ENCODE data around the gene RGS3. TPM values are rescaled to one million over a fixed set of nuclear protein-coding genes. Genes with fewer than 3 reads are reported as not detected.
A peak's percentile ranks its signal among the peaks of the same experiment; 100 is the strongest.

Gene RGS3
- total RNA-seq, 2 donors from 2014 or later = 25.7 to 96.9 TPM

- H3K27ac ChIP-seq = peak overlapping the region in 3 of 4 donors; percentile 46 to 52 (median 51)
Observed at GRCh38 chr9:113589407-113589806, 125.9 kb downstream of the RGS3 start.

GRCh38 chr9:113589890-113590289 is 126.4 kb downstream of the RGS3 start:
- Histone ChIP-seq H3K27ac (peak overlapping the region in 3 of 4 donors; percentile 46 to 52 (median 51)), H3K4me1 (peaks cover 66% of the 10 kb centered on the region), H3K27me3 (no peaks in the 10 kb centered on the region), H3K36me3 (replicated peaks in 1 of 2; ENCODE audit: insufficient read depth in 1 of 2, low read depth in 2 of 2) (no peaks in the 10 kb centered on the region), H3K4me3 (no peak overlapping the region), H3K9me3 (no peaks in the 10 kb centered on the region)
- TF ChIP-seq, protein P1, sequence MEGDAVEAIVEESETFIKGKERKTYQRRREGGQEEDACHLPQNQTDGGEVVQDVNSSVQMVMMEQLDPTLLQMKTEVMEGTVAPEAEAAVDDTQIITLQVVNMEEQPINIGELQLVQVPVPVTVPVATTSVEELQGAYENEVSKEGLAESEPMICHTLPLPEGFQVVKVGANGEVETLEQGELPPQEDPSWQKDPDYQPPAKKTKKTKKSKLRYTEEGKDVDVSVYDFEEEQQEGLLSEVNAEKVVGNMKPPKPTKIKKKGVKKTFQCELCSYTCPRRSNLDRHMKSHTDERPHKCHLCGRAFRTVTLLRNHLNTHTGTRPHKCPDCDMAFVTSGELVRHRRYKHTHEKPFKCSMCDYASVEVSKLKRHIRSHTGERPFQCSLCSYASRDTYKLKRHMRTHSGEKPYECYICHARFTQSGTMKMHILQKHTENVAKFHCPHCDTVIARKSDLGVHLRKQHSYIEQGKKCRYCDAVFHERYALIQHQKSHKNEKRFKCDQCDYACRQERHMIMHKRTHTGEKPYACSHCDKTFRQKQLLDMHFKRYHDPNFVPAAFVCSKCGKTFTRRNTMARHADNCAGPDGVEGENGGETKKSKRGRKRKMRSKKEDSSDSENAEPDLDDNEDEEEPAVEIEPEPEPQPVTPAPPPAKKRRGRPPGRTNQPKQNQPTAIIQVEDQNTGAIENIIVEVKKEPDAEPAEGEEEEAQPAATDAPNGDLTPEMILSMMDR (IDR thresholded peaks at IDR 0.05) = peak in 5 of 7 experiments; percentile 37 to 62 (median 49)
- no peak for TF ChIP-seq POLR2A (IDR thresholded peaks at IDR 0.05)
- ATAC-seq (no peak), DNase-seq (no peak)
- intact Hi-C loops (cut with DNase I) = loop anchor here (5.0 kb wide), 2 partner anchors 67 to 143 kb away; no protein-coding TSS in a partner anchor
- WGBS, 2 donors = 26 to 50% methylated on average over 3 of the region's 3 CpGs

More at GRCh38 chr9:113589407-113589806, 125.9 kb downstream of the RGS3 start:
- peak in 1 of 4 donors; percentile 49 for DNase-seq
- no peak for ATAC-seq
- intact Hi-C loops (cut with DNase I) = loop anchor here (5.0 kb wide), 1 partner anchor 142 kb away; no protein-coding TSS in a partner anchor
- H3K4me3 ChIP-seq = no peak overlapping the region
- H3K36me3 ChIP-seq (replicated peaks in 1 of 2; ENCODE audit: insufficient read depth in 1 of 2, low read depth in 2 of 2) = peaks cover 0 to 1% of the 10 kb centered on the region in 2 donors
- TF ChIP-seq POLR2A (IDR thresholded peaks at IDR 0.05) = no peak
- TF ChIP-seq, protein P1 (IDR thresholded peaks at IDR 0.05) = no peak
- 41 to 55% methylated on average over 4 to 7 of the region's 7 CpGs for WGBS, 2 donors
- H3K4me1 ChIP-seq = peaks cover 65% of the 10 kb centered on the region
- H3K27me3 ChIP-seq = no peaks in the 10 kb centered on the region
- H3K9me3 ChIP-seq = no peaks in the 10 kb centered on the region

- ATAC-seq (no peak), DNase-seq (no peak)
- Histone ChIP-seq H3K27ac (peak overlapping the region in 1 of 4 donors; percentile 15), H3K4me3 (no peak overlapping the region), H3K36me3 (replicated peaks in 1 of 2; ENCODE audit: insufficient read depth in 1 of 2, low read depth in 2 of 2) (no peaks in the 10 kb centered on the region), H3K4me1 (peaks cover 66% of the 10 kb centered on the region), H3K9me3 (no peaks in the 10 kb centered on the region), H3K27me3 (no peaks in the 10 kb centered on the region)
- TF ChIP-seq POLR2A (IDR thresholded peaks at IDR 0.05) = no peak
- TF ChIP-seq, protein P1 (IDR thresholded peaks at IDR 0.05) = no peak
- WGBS, 2 donors = 87 to 94% methylated on average over 2 of the region's 2 CpGs
- intact Hi-C loops (cut with DNase I) = loop anchor here (5.0 kb wide), 1 partner anchor 67 kb away; no protein-coding TSS in a partner anchor
Observed at GRCh38 chr9:113590389-113590788, 126.9 kb downstream of the RGS3 start.

DNA sequence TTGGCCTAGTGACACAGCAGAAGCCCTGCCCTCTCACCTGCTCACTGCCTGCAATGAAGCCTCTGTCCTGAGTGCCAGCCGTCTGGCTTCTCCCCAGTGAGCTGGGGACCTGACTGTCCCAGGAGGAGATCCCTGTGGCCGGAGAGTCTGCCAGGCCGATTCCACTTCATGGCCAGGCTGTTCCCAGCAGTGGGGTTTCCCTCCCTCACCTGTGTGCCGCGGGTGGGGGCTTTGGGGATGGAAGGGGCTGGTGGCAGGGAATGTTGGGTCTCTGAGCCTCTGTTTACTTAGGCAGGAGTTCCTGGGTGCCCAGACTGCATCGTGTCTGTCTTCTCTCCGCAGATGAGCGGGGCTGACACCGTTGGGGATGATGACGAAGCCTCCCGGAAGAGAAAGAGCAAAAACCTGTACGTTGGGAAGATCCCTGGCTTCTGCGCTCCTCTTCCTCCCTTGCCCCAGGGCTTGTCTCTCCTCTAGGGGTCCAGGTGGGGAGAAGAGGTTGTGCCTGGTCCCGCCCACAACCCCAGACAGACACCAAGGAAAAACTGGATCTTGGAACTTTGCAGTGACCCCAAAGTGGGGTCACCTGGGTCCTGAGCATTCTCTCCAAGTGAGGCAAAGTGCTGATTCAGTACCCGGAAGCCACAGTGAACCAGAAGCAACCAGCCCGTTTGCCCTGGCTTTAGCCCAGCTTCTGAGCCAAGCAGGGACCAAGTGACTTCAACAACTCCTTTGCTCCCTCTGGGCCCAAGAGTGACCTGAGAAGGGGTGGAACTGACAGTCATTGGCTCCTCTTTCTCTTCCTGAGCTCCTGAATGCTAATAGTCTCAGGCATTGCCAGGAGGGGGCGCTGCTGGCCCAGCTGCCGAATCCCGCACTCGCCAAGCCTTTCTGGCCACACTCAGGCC is 127.7 kb downstream of the RGS3 start:
- H3K4me1 ChIP-seq = peaks cover 67% of the 10 kb centered on the region
- H3K9me3 ChIP-seq = no peaks in the 10 kb centered on the region
- H3K4me3 ChIP-seq = no peak overlapping the region
- DNase-seq = peak; percentile 83 to 87 (median 84)
- intact Hi-C loops (cut with DNase I) = loop anchor here (5.0 kb wide), 1 partner anchor 66 kb away; no protein-coding TSS in a partner anchor
- H3K36me3 ChIP-seq (replicated peaks in 1 of 2; ENCODE audit: insufficient read depth in 1 of 2, low read depth in 2 of 2) = peaks cover 0 to 1% of the 10 kb centered on the region in 2 donors
- H3K27ac ChIP-seq = peak overlapping the region in 2 of 4 donors; percentile 15 to 43
- no peaks in the 10 kb centered on the region for H3K27me3 ChIP-seq
- 48 to 51% methylated on average over 16 to 20 of the region's 20 CpGs for WGBS, 2 donors
- TF ChIP-seq, protein P1 (IDR thresholded peaks at IDR 0.05) = peak; percentile 71 to 95 (median 89)
- TF ChIP-seq POLR2A (IDR thresholded peaks at IDR 0.05) = no peak
- peak; percentile 40 for ATAC-seq
